GM04503 (cell line): Measurements from ENCODE around the gene DAP.

ENCODE experiments used
- DNase-seq: peaks from one replicate; pipeline ENCODE4 v3.0.0-alpha.2; 2012; ENCODE audit warnings: low read depth

DAP gene

DNA sequence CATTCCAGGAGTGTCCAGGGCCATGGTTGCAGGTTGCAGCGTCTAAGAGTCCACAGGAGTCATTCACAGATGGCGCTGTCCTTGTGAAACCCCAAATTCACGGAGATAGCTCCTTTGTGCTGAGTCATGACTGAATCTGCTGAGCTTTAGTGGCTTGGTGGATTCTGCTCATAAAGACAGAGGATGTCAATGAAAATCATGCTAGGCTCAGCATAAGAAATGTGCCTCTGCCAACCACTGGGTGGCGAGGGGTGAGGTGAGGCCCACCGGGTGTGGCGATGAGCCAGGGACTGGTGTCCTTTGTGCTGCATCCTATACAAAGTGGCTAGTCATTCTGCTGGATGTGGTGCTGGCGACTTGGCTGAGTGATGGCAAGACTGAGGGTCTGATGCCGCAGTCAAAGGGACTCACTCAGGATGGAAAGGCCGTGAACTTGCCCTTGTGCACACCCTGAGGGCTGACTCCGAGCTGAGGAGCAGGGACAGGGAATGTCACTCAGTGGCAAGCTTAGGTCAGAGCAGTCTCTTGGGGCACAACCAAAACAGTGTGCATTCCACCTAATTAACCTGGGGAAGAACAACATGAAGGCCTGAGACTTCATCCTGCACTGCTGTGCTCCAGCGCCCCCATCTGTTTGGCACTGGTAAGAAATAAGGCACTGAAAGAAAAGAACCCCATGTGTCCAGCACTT, 71.5 kb downstream of the DAP start:
- no peak for DNase-seq

DNA sequence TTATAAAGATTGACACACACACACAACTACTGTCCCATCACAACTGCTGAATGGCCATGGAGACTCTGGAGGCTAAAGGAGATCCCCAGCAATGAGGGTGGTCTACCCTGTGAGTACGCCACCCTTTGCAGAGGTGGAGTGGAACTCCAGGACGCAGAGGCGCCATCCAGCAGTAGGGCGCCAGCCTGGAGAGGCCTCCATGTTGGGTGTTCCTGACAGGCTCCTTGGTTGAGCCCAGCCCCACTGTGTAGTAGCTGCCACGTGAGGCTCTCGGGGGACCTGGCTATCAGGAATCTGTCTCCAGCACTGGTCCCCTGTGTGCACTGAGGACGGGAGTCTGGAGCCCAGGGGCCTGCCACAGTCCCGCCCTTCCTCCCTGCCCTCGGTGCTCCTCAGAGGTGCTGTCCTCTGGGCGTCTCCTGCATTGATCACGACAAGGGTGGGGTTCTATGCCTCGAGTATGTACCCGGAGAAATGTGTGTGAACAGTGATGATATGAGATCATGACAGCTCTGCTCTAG, 72.3 kb downstream of the DAP start:
- DNase-seq: no peak

DNA sequence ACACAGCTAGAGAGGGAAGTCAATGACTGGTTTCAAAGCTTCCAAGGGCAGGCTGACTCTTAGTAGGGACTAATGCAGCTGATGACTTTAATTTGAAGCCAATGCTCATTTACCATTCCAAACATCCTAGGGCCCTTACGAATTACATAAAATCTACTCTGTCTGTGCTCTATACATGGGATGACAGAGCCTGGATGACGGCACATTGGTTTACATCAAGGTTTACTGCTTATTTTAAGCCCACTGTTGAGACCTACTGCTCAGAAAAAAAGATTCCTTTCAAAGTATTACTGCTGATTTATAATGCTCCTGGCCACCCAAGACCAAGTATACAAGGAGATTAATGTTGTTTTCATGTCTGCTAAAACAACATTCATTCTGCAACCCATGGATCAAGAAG, 74.1 kb downstream of the DAP start:
- DNase-seq: no peak

DNA sequence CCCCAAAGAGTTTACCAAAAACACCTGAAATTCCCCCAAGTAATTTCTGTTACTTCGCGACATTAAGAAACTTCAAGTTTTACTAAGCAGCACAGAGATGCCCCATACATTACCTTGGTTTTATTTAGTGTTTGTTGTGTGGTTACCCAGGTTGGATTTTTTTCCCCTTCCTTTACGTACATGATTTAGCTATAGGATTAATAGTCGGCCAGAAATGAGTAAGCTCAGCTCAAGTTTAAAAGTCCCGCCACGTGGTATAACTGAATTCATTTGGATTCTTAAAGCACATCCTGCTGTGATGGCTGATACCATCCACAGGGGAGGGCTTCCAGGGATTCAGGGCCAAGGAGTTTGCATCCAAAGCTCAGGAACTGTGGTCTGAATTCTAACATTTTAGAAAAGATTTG, 75.9 kb downstream of the DAP start:
- DNase-seq: no peak

DNA sequence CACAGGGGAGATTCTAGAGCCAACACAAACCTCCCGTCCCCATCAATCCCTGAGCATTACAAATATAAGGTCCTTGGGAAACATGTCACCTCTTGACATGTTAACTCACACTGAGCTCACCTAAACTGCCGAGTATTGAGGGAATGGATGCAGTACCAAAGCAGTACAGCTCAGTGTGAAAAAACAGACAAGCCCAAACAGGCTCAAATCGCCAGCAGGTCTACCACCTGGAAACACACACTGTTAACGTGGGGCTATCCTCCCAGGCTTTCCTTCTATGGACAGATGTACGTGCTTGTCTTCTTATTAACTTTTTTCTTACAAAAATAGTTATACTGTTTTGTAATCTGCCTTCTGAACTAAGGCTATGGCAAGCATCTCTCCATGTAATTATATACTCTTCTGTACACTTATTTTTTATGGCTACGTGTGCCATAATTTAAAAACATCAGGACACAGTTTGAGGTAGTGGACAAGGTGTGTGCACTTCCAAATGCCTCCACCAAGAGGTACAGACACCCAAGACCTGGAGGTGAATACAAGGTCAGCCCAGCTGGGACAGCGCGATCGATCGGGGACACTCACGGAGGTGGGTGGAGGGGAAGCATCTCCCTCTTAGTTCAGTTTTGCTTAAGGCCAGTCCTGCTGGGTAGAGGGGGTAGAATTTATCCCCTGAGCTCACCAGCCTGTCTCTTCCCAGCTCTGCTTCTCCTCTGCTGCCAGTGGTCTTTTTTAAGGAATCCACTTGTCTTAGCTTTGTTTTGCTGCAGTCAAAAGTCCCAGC, 76.5 kb downstream of the DAP start:
- DNase-seq: no peak

DNA sequence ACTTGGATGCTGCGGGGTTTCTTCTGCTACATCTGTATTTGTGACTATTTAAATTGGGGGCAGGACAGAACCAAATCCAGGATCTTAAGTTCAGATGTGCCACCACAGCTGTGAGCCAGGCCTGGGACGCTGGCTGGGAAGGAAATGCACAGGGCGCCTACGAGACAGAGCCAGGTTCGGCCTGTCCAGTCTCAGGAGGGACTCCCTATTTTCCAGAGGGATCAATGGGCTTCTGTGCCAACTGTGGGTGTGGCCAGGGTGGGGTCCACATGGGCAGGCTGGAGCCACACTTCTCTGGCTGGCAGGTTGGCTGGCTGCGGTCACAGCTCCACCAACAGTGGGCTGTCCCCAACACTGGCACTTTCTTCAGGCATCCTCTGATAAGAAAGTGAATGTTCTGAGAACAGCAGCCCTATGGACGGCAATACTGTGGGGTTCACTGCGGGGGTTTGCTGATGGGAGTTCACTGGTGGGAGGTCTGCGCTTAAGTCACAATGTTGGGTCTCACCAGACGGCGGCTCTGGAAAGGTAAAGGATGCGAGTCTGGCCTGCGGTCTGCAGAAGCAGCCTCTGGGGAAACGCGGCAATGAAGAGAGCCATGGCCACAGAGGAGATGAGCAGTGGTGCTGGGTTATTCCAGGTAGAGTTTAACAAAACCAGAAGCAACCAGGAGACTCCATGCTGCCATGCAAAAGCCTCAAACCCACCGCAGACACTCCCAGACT, 78.1 kb downstream of the DAP start:
- no peak for DNase-seq

DNA sequence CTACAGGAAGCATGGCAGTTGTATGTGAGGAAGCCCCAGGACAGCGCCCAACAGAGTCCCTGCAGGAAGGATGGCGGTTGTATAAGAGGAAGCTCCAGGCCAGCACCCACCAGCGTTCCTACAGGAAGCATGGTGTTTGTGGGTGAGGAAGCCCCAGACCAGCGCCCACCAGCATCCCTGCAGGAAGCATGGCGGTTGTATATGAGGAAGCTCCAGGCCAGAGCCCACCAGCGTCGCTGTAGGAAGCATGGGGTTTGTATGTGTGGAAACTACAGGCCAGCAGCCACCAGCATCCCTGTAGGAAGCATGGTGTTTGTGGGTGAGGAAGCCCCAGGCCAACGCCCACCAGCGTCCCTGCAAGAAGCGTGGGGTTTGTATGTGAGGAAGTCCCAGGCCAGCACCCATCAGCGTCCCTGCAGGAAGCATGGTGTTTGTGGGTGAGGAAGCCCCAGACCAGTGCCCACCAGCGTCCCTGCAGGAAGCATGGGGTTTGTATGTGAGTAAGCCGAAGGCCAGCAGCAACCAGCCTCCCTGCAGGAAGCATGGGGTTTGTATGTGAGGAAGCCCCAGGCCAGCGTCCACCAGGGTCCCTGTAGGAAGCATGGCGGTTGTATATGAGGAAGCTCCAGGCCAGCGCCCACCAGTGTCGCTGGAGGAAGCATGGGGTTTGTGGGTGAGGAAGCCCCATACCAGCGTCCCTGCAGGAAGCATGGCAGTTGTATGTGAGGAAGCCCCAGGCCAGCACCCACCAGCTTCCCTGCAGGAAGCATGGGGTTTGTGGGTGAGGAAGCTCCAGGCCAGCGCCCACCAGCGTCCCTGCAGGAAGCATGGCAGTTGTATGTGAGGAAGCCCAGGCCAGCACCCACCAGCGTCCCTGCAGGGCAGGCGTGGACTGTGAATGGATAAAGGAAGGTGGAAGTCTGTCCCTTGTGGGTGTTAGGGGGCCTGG, 79.0 kb downstream of the DAP start:
- DNase-seq: no peak

DNA sequence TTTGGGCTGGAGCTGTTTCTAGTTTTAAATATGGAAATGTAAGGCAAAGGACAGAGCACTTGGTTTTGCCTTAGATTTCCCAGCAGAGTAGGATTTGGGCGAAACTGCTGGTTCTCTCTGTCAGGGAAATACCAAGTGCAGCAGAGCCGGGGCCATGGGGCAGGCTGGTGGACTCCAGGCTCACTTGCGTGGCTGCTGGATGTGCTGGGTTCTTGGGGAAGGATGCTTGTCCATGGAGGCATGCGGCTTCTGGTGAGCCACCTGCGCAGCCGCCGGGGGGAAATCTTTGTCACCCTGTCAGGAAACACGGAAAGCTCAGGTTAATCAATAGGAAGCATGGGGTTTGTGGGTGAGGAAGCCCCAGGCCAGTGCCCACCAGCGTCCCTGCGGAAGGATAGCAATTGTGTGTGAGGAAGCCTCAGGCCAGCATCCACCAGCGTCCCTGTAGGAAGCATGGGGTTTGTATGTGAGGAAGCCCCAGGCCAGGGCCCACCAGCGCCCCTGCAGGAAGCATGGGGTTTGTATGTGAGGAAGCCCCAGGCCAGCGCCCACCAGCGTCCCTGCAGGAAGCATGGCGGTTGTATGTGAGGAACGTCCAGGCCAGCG, 80.1 kb downstream of the DAP start:
- no peak for DNase-seq

DNA sequence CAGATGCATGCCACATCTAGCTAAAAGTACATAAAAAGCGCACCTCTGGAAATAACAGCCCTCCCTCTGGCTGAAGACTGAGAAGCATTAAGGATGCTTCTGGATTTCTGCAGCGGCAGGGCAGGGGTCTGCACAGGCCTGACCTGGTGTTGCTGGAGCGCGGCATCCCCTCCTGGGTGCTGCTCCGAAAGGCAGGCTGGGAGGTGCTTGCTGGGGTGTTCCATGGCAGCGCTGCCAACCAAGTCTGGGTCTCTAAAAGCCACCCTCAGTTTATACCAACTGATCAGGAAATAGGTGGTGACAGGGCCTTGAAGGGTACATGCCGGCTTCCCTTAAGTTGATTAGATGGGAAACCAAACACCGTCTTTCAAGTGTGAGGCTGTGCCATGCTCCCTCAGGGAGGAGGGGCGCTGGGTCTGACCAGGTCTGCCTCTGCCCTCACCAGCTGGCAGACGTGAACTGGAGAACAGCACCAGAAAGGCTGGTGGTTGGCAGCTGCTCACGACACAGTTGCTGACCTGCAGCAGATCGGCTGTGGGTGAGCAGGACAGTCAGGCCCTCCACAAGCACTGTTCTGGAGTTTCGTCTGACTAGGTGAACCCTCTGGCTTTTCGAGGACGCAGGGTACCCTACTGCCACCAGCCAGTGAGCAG, 81.6 kb downstream of the DAP start:
- DNase-seq: no peak

DNA sequence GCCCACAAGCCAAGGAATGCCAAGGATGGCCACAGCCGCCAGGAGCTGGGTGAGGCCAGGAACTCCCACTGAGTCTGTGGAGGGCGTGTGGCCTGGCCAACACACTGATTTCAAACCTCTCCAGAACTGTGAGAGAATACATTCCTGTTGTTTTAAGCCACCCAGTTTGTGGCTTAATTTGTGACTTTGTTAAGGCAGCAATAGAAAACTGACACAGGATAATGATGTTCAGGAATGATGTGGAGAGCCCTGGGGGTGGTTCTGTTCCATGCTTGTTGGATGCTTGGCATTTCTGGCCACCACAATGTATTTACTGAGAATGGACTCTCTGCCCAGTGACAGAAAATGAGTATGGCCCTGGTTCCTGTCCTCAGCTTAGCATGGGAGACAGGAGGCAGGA, 82.8 kb downstream of the DAP start:
- DNase-seq: peak; percentile 75

DNA sequence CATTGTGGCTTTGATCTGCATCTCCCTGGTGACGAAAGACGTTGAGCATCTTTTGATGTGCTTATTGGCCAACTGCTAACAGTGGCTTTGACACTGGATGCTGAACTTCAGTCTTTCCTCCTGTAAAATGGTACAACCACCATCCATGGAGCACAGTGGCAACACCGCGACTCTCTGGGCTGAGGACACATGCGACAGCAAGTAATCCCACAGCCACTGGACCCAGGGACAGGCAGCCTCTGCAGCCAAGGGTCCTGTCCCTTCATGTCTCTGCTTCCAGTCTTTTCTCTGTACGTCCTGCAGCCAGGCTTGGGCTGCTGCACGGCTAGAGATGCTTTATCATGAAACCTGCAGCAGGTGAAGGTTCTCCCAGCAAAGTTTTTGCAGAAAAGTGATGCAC, 83.5 kb downstream of the DAP start:
- DNase-seq: no peak

DNA sequence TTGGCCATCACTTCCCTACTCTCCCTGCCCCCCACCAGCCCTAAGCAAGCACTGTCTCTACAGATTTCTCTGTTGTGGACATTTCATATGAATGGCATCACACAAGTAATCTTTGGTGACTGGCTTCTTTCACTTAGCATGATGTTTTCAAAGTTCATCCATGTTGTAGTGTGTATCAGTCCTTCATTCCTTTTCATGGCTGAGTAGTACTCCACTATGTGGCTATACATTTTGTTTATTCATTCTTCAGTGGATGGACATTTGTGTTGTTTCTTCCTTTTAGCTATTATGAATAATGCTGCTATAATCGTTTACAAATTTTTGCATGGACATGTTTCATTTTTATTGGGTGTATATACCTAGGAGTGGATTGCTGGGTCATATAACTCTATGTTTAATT, 84.1 kb downstream of the DAP start:
- no peak for DNase-seq

DNA sequence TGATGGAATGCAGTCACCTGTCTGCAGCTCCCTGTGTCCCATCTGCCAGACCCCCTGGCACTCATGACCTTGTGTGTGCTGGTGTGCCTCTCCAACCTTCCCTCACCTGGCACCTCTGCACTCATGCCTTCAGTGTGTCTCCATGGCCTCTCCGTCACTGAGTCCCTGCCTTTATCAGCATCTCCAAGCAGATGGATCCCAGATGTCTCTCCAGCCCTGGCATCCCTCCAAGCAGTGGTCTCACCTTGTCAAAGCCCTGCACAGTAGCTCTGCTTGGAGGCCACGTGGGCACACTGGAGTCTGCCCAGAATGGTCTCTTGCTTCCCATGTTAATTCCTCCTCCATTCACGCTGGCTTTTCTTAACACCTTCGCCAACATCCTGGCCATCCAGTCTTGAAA, 84.8 kb downstream of the DAP start:
- no peak for DNase-seq

DNA sequence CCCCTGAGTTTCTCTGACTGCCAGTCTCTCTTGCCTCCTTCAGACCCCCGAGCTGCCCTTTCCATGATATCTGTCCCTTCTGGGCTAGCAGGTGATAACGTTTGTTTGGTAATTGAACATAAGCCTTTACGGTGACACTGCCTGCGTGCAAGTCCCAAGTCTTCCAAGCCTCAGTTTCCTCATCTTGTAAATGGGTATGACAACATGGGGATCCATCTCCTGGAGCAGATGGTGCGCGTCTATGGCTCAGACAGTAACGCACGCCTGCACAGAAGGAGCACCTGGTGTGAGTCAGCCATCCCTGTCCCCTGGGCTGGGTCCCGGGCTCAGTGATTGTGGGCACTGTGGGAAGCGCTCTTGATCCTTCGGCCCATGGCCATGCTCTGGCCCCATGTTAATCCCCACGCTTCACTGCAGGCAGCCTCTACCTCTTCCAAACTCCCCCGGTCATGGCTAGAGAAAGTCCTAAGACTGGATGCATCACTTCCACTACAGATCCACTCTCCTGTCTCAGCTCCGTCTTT, 85.8 kb downstream of the DAP start:
- no peak for DNase-seq

DNA sequence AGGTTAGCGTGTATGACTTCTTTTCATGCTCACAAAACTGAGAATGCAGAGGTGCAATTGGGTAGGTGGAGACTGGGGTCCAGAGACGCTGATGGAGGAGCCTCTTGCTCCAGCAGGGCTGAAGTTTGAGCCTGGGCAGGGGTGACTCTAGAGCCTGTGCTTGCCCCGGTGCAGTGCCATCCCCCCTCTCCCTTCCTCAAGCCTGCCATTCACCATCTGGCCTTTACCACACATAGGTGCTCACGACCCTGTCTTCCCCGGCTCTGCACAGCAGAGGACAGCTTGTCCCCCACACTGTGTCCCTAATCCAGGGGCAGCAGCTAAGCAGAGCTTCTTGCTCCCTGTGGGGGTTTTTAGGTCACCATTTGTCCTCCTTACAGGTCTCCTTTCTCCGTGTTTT, 86.5 kb downstream of the DAP start:
- DNase-seq: no peak

DNA sequence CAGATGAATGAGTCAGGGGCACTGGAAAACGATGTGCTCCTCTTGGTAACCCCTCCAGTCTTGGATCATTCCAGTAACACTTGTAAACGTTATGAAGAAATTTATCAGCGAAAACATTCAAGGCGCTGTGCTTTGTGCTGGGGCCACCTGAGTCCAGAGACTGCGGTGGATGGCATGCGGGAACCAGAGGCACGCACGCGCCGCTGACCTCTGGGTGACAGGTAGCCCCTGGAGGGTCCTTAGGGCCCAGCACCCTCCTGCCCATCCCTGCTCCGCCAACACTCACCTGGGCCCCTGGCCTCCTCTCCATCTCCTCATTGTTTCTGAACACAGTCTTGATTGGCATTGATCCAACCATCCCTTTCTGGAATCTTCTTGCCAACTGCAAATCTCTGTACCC, 86.9 kb downstream of the DAP start:
- DNase-seq: no peak

DNA sequence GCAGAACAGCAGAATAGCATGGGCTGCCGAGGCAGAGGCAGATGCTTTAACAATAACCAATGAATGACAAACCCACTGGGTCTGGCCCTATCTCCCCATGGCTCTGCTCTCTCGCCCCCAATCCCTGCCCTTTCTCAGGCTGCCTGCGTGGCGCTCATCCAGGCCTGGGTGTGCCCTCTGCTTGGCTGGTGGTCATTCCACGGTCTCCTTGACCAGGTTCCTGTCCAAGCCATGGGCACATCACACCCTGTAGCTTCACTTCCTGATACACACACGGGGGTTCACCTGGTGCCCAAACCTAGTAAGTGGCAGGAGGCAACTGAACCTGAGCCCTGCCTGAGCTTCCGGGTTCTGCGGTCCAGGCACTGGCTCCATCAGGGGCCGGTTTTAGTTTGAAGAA, 87.6 kb downstream of the DAP start:
- DNase-seq: no peak

DNA sequence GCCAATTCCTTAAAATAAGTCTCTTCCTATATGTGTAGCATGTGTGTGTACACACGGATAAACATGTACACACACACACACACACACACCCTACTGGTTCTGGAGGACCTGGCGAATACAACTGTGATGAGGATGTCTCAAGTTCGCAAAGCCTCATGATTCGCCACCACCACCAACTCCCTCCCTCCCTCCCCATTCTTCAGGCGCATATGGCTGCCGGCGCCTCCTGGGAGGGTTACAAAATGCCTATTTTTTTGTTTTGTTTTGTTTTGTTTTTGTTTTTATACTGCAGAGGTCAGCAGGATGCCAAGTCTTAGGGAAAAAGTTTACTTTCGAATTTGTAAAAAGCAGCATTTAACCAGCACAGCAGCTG, 88.0 kb downstream of the DAP start:
- no peak for DNase-seq

DNA sequence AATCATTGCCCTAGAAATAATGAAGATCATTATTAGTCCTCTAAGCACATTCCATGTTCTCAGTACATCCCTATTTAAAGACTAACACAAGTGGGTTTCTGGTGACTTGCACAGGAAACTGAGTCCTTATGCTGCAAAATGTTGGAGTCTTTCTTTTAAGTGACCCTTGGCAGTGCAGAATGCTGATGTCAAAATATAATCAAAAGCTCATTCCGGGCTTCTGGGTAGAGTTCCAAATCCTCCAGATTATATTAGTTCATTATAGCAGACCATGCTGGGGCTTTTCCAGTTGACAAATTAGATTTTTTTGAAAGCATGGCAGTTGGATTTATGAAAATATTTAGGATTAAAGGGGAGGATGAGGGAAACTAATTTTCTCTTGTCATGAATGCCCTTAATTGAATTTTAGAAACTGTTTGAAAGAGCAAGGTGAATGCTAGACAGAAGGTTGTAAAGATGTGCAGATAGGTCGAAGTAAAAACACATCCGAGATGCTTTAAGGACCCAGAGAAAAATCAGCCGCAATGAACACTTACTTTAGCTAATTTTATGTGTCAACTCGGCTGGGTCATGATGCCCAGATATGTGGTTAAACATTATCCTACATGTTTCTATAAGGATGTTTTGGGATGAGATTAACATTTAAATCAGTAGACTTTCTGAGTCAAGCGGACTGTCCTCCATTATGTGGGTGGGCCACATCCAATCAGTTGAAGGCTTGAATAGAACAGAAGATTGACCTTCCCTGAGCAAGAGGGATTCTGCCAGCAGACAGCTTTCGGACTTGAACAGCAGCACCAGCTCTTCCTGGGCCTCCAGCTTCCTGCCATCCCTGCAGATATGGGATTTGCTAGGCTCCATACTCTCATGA, 88.7 kb downstream of the DAP start:
- DNase-seq: no peak
